NCI-H345 (cell line): ENCODE measurements around the gene FAM98C.
A peak's percentile ranks its signal among the peaks of the same experiment; 100 is the strongest.
"Not testable (repeated sequence)": the region's sequence is repeated elsewhere in the genome, so short reads cannot be mapped to it uniquely, and the experiment has no call there.

Source experiments
- DNase-seq: peaks from one replicate; lab custom pipeline; 2025; lab: John Stamatoyannopoulos, UW

The FAM98C gene

DNA sequence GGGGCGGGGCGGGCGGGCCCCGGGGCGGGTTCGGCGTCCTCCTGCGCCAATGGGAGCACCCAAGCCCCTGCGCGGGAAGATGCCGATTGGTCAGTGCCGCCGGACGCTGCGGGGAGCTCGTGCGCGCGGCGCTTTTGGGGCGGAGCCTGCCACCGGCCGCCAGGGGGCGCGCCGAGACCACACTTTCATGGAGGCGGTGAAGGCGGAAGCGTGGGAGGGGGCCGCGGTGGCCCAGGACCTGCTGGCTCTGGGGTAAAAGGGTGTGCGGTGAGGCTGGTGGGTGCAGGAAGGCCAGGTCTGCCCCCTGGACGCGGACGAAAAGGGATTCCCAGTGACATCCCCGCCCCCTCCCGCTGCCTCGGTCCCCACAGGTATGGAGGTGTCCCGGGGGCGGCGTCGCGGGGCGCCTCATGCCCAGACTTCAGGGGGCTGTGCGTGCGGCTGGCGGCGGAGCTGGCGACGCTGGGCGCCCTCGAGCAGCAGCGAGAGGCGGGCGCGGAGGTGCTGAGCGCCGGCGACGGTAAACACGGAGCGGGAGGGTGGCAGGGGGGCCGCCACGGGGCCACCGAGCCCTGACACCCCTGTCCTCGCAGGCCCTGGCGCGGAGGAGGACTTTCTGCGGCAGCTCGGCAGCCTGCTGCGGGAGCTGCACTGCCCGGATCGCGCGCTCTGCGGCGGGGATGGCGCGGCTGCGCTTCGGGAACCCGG, at the start of gene FAM98C:
TSS of gene FAM98C (plus strand) at position 127 of the 708 bp plus-strand sequence. CDS start at position 188, 61 bp downstream.
- DNase-seq: peak; percentile 100

- no peak for DNase-seq
Observed at GRCh38 chr19:38355728-38356725, 46.9 kb upstream of the FAM98C start.

DNA sequence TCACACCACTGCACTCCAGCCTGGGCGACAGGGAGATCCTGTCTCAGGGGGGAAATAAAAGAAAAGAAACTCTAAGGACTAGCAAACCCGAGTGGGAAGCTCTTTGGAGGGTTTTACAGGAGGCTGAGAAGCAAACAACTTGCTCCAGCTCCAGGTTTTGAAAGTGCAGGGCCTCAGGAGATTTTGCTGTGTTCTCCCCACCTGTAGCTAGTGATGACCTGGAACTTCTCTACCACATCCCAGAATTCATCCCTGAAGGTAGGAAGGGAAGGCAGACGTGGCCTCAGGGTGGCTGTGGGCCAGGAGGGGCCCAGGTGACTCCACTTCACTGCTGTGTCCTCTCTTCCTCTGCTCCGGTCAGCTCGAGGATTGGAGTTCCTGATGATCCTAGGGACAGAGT, 44.8 kb upstream of the FAM98C start:
- no peak for DNase-seq

GRCh38 chr19:38359242-38360021, 43.5 kb upstream of the FAM98C start:
- DNase-seq: no peak

GRCh38 chr19:38360351-38360750, 42.5 kb upstream of the FAM98C start:
- DNase-seq: peak; percentile 46

GRCh38 chr19:38360839-38361631, 41.9 kb upstream of the FAM98C start:
- DNase-seq: no peak

DNA sequence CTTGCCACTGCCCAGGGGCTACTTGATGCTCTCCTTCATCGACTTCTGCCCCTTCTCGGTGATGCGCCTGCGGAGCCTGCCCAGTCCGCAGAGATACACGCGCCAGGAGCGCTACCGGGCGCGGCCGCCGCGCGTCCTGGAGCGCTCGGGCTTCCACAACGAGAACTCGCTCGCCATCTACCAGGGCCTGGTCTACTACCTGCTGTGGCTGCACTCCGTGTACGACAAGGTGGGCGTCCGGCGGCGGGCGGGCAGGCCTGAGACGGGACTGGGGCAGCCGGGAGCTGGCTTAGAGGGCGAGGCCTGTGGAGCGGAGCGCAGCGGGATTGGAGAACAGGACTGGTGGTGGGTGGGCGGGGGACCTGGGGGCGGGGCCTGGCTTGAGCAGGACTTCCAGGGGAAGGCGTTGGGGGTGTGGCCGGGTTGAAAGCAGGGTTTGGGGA, 41.2 kb upstream of the FAM98C start:
- peak; percentile 98 for DNase-seq

DNA sequence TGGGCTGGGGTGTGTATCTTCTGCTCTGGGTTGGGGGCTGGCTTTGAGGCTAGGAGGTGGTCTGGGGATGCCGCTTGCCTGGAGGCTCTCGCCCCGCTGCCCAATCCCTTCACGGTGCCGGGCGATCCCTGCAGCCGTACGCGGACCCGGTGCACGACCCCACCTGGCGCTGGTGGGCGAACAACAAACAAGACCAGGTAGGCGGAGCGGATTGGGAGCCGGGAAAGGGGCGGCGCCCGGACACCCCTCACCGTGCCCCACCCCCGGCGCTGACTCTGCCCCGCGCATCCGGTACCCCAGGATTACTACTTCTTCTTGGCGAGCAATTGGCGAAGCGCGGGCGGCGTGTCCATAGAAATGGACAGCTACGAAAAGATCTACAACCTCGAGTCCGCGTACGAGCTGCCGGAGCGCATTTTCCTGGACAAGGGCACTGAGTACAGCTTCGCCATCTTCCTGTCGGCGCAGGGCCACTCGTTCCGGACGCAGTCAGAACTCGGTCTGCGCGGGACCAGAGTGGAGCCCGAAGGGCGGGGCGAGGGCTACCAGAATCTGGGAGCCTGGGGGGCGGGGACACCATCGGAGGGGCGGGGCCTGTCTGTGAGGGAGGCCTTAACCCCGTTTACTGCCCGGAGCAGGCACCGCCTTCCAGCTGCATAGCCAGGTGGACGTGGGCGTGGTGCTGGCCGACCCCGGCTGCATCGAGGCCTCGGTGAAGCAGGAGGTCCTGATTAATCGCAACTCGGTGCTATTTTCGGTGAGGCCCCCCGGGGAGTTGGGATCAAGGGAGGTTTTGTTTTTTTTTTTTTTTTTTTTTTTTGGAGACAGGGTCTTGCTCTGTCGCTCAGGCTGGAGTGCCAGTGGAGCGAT, 40.6 kb upstream of the FAM98C start:
- DNase-seq: peak; percentile 98

DNA sequence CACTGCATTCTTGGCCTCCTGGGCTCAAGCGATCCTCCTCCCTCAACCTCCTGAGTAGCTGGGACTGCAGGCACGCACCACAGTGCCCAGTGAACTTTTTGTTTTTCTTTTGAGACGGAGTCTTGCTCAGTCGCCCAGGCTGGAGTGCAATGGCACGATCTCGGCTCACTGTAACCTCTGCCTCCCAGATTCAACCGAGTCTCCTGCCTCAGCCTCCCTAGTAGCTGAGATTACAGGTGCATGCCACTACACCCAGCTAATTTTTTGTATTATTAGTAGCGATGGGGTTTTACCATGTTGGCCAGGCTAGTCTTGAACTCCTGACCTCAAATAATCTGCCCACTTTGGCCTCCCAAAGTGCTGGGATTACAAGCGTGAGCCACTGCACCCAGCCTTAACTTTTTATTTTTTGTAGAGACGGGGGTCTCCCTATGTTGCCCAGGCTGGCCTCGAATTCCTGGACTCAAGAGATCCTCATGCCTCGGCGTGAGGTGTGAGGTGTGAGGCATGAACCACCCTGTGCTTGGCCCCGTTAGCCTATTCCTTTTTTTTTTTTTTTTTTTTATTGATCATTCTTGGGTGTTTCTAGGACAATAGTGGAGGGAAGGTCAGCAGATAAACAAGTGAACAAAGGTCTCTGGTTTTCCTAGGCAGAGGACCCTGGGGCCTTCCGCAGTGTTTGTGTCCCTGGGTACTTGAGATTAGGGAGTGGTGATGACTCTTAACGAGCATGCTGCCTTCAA, 39.8 kb upstream of the FAM98C start:
- not testable (repeated sequence) for DNase-seq

- no peak for DNase-seq
Observed at GRCh38 chr19:38367041-38367440, 35.9 kb upstream of the FAM98C start.

GRCh38 chr19:38369584-38369983, 33.3 kb upstream of the FAM98C start:
- no peak for DNase-seq

DNA sequence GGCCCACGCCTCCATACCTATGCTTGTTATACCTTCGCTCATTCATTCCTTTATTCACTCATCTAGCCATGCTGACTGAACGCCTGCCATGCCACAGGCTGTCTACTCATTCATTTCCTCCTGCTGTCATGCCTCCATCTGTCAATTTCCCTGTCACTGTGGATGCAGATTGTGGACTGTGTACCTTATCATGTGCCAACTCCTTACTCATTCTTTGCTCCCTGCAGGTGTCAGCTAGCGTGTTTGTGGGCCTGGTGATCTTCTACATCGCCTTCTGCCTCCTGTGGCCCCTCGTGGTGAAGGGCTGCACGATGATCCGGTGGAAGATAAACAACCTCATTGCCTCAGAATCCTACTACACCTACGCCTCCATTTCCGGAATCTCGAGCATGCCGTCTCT, 32.6 kb upstream of the FAM98C start:
- DNase-seq: no peak

- no peak for DNase-seq
Observed at GRCh38 chr19:38371081-38371480, 31.8 kb upstream of the FAM98C start.

GRCh38 chr19:38373907-38374331, 29.0 kb upstream of the FAM98C start:
- no peak for DNase-seq

- peak; percentile 100 for DNase-seq
Observed at GRCh38 chr19:38374332-38375097, 28.4 kb upstream of the FAM98C start, which contains the start of gene PSMD8. Gene PSMD8 (plus strand): TSS chr19:38374571. CDS start chr19:38374602, 31 bp downstream.

DNA sequence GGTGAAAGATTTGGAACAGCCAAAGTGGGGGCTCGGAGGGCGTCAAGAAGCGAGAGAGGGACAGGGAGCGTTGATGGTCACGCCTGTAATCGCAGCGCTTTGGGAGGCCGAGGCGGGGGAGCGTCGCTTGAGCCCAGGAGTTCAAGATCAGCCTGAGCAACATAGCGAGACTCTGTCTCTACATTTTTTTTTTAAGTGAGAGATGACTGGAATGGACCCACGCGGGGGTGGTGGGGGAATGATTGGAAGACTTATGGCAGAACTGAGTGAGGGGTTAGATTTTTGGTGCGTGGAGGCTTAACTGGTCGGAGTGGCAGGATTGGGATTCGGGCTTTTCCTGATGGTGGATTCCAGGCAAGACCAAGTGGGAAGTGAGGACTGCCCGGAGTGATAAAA, 27.8 kb upstream of the FAM98C start:
- no peak for DNase-seq

GRCh38 chr19:38375748-38376147, 27.1 kb upstream of the FAM98C start:
- no peak for DNase-seq

DNA sequence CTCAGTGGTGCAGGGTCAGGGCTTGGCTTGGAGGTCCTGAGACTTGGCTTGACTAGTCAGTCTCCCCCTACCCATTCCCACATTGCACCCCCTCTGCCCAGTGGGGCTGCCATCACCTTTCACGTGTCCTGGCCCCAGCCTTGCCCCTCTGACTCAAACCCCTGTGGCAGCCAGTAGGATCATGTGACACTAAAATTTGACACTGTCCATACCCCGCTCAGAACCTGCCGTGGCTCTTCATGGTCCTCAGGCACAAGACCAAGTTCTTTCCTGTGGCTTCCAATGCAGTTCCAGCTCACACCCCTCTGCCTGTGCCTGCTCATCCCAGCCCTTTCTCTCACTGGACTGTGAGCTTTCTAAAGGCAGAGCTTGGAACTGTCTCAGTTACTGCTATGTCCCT, 26.3 kb upstream of the FAM98C start:
- DNase-seq: no peak

DNA sequence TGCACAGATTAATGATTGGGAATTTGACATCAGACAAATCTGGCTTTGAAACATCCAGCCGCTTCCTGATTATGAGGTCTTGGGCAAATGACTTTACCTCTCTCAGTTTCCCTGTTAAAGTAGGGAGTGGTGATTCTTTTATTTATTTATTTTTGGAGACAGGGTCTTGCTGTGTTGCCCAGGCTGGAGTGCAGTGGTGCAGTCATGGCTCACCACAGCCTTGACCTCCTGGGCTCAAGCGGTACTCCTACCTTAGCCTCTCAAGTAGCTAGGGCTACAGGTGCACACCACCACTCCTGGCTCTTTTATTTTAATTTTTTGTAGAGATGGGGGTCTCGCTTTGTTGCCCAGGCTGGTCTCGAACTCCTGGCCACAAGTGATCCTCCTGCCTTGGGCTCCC, 25.8 kb upstream of the FAM98C start:
- DNase-seq: no peak
